ENCODE data around the gene CEP76. TPM values are rescaled to one million over a fixed set of nuclear protein-coding genes. Genes with fewer than 3 reads are reported as not detected.

The CEP76 gene
- total and polyA plus RNA-seq, 2 experiments from 2014 or later, result 11.2 to 25.9 TPM

DNA sequence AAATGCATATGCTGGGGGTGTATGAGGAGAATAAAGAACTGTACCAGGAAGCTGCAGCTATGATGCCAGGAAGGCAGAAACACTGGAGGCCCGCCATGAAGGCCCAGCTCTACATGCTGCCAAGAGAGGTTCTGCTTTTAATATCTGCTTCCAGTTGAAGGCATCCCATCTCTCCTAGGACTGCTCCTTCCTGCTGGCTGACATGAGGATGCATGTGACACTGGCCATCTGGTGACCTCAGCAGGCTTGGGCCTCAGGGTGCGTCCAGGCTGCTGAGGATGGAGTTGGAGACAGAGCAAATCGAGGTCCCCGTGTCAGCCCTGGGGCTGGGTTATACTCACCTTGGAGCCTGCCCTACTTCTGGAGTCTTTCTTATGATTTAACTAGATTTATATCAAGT, 49.4 kb upstream of the CEP76 start:
- no peaks in the 10 kb centered on the region for H3K27me3 ChIP-seq (ENCODE audit: insufficient read depth)
- TF ChIP-seq, protein P1, sequence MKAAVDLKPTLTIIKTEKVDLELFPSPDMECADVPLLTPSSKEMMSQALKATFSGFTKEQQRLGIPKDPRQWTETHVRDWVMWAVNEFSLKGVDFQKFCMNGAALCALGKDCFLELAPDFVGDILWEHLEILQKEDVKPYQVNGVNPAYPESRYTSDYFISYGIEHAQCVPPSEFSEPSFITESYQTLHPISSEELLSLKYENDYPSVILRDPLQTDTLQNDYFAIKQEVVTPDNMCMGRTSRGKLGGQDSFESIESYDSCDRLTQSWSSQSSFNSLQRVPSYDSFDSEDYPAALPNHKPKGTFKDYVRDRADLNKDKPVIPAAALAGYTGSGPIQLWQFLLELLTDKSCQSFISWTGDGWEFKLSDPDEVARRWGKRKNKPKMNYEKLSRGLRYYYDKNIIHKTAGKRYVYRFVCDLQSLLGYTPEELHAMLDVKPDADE (IDR thresholded peaks at IDR 0.05), result no peak
- TF ChIP-seq ZNF331 (CRISPR knock-in tag; IDR thresholded peaks at IDR 0.05; ENCODE audit: low read depth) (no peak), NANOG (IDR thresholded peaks at IDR 0.05; ENCODE audit: borderline replicate concordance) (no peak), CREB1 (CRISPR knock-in tag; IDR thresholded peaks at IDR 0.05; ENCODE audit: low read depth) (no peak), POLR2AphosphoS5 (IDR thresholded peaks at IDR 0.05; ENCODE audit: low read depth) (no peak), ZNF114 (CRISPR knock-in tag; IDR thresholded peaks at IDR 0.05) (no peak), EZH2 (IDR thresholded peaks at IDR 0.05; ENCODE audit: low read depth, unreplicated experiment) (no peak), STAT1 (IDR thresholded peaks at IDR 0.05; ENCODE audit: unreplicated experiment) (no peak), JUNB (IDR thresholded peaks at IDR 0.05; ENCODE audit: unreplicated experiment) (no peak), EZH2phosphoT487 (IDR thresholded peaks at IDR 0.05; ENCODE audit: unreplicated experiment) (no peak)
- TF ChIP-seq, protein P2, sequence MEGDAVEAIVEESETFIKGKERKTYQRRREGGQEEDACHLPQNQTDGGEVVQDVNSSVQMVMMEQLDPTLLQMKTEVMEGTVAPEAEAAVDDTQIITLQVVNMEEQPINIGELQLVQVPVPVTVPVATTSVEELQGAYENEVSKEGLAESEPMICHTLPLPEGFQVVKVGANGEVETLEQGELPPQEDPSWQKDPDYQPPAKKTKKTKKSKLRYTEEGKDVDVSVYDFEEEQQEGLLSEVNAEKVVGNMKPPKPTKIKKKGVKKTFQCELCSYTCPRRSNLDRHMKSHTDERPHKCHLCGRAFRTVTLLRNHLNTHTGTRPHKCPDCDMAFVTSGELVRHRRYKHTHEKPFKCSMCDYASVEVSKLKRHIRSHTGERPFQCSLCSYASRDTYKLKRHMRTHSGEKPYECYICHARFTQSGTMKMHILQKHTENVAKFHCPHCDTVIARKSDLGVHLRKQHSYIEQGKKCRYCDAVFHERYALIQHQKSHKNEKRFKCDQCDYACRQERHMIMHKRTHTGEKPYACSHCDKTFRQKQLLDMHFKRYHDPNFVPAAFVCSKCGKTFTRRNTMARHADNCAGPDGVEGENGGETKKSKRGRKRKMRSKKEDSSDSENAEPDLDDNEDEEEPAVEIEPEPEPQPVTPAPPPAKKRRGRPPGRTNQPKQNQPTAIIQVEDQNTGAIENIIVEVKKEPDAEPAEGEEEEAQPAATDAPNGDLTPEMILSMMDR (conservative IDR thresholded peaks at IDR 0.05; ENCODE audit: low read depth in 2 of 2), result no peak
- TF ChIP-seq, protein P3, sequence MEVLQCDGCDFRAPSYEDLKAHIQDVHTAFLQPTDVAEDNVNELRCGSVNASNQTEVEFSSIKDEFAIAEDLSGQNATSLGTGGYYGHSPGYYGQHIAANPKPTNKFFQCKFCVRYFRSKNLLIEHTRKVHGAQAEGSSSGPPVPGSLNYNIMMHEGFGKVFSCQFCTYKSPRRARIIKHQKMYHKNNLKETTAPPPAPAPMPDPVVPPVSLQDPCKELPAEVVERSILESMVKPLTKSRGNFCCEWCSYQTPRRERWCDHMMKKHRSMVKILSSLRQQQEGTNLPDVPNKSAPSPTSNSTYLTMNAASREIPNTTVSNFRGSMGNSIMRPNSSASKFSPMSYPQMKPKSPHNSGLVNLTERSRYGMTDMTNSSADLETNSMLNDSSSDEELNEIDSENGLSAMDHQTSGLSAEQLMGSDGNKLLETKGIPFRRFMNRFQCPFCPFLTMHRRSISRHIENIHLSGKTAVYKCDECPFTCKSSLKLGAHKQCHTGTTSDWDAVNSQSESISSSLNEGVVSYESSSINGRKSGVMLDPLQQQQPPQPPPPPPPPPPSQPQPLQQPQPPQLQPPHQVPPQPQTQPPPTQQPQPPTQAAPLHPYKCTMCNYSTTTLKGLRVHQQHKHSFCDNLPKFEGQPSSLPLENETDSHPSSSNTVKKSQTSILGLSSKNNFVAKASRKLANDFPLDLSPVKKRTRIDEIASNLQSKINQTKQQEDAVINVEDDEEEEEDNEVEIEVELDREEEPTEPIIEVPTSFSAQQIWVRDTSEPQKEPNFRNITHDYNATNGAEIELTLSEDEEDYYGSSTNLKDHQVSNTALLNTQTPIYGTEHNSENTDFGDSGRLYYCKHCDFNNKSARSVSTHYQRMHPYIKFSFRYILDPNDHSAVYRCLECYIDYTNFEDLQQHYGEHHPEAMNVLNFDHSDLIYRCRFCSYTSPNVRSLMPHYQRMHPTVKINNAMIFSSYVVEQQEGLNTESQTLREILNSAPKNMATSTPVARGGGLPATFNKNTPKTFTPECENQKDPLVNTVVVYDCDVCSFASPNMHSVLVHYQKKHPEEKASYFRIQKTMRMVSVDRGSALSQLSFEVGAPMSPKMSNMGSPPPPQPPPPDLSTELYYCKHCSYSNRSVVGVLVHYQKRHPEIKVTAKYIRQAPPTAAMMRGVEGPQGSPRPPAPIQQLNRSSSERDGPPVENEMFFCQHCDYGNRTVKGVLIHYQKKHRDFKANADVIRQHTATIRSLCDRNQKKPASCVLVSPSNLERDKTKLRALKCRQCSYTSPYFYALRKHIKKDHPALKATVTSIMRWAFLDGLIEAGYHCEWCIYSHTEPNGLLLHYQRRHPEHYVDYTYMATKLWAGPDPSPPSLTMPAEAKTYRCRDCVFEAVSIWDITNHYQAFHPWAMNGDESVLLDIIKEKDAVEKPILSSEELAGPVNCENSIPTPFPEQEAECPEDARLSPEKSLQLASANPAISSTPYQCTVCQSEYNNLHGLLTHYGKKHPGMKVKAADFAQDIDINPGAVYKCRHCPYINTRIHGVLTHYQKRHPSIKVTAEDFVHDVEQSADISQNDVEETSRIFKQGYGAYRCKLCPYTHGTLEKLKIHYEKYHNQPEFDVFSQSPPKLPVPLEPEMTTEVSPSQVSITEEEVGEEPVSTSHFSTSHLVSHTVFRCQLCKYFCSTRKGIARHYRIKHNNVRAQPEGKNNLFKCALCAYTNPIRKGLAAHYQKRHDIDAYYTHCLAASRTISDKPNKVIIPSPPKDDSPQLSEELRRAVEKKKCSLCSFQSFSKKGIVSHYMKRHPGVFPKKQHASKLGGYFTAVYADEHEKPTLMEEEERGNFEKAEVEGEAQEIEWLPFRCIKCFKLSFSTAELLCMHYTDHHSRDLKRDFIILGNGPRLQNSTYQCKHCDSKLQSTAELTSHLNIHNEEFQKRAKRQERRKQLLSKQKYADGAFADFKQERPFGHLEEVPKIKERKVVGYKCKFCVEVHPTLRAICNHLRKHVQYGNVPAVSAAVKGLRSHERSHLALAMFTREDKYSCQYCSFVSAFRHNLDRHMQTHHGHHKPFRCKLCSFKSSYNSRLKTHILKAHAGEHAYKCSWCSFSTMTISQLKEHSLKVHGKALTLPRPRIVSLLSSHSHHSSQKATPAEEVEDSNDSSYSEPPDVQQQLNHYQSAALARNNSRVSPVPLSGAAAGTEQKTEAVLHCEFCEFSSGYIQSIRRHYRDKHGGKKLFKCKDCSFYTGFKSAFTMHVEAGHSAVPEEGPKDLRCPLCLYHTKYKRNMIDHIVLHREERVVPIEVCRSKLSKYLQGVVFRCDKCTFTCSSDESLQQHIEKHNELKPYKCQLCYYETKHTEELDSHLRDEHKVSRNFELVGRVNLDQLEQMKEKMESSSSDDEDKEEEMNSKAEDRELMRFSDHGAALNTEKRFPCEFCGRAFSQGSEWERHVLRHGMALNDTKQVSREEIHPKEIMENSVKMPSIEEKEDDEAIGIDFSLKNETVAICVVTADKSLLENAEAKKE (CRISPR knock-in tag; IDR thresholded peaks at IDR 0.05), result no peak
- TF ChIP-seq, protein P4, sequence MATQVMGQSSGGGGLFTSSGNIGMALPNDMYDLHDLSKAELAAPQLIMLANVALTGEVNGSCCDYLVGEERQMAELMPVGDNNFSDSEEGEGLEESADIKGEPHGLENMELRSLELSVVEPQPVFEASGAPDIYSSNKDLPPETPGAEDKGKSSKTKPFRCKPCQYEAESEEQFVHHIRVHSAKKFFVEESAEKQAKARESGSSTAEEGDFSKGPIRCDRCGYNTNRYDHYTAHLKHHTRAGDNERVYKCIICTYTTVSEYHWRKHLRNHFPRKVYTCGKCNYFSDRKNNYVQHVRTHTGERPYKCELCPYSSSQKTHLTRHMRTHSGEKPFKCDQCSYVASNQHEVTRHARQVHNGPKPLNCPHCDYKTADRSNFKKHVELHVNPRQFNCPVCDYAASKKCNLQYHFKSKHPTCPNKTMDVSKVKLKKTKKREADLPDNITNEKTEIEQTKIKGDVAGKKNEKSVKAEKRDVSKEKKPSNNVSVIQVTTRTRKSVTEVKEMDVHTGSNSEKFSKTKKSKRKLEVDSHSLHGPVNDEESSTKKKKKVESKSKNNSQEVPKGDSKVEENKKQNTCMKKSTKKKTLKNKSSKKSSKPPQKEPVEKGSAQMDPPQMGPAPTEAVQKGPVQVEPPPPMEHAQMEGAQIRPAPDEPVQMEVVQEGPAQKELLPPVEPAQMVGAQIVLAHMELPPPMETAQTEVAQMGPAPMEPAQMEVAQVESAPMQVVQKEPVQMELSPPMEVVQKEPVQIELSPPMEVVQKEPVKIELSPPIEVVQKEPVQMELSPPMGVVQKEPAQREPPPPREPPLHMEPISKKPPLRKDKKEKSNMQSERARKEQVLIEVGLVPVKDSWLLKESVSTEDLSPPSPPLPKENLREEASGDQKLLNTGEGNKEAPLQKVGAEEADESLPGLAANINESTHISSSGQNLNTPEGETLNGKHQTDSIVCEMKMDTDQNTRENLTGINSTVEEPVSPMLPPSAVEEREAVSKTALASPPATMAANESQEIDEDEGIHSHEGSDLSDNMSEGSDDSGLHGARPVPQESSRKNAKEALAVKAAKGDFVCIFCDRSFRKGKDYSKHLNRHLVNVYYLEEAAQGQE (IDR thresholded peaks at IDR 0.05; ENCODE audit: unreplicated experiment), result no peak

More for the DNA sequence above, 49.4 kb upstream of the CEP76 start:
- Histone ChIP-seq H3K9me2 (ENCODE audit: insufficient read depth) (no peaks in the 10 kb centered on the region), H3K79me2 (replicated peaks; ENCODE audit: insufficient read depth) (no peaks in the 10 kb centered on the region), H3K4me3 (no peak overlapping the region), H3K4me1 (ENCODE audit: insufficient read depth) (no peaks in the 10 kb centered on the region), H3K36me3 (ENCODE audit: insufficient read depth) (no peaks in the 10 kb centered on the region), H4K20me1 (replicated peaks; ENCODE audit: insufficient read depth) (no peaks in the 10 kb centered on the region), H3K4me2 (no peak overlapping the region), H2AFZ (no peak overlapping the region), H3K27ac (ENCODE audit: low read depth) (no peak overlapping the region), H3F3A (replicated peaks; ENCODE audit: low read depth) (no peaks in the 10 kb centered on the region)
- H3K36me3 Mint-ChIP-seq (ENCODE audit: low read depth), result no peaks in the 10 kb centered on the region
- no peak for ATAC-seq
- no peaks in the 10 kb centered on the region for H3K4me1 Mint-ChIP-seq
- no peak overlapping the region for H3K4me3 Mint-ChIP-seq
- no peak overlapping the region for H3K27ac Mint-ChIP-seq
- H3K27me3 Mint-ChIP-seq (ENCODE audit: insufficient read depth, low read depth, poor library complexity), result peaks cover 3% of the 10 kb centered on the region
- H3K9me3 Mint-ChIP-seq, result no peaks in the 10 kb centered on the region
- no peak for DNase-seq (ENCODE audit: low spot score)
